ENCODE measurements around the gene ZNF165. TPM values are rescaled to one million over a fixed set of nuclear protein-coding genes. Genes with fewer than 3 reads are reported as not detected.

Gene ZNF165
- total and polyA plus RNA-seq, 2 of the 13 experiments (the other 11 are each of a cell fraction or from before 2014, with no cell fraction given), result 0.58 to 8.6 TPM

GRCh38 chr6:28136585-28137504, 56.5 kb downstream of the ZNF165 start (continued):
- TF ChIP-seq ZKSCAN8 (CRISPR knock-in tag; IDR thresholded peaks at IDR 0.05; ENCODE audit: borderline replicate concordance) (peak; percentile 54; the same call in 1 of the 2 replicates), NKX3-1 (CRISPR knock-in tag; IDR thresholded peaks at IDR 0.05) (peak; percentile 82), PHF8 (CRISPR knock-in tag; IDR thresholded peaks at IDR 0.05) (peak; percentile 91), TCF7L2 (IDR thresholded peaks at IDR 0.05; ENCODE audit: low read depth, low read length) (no peak), HNRNPLL (IDR thresholded peaks at IDR 0.05; ENCODE audit: low read depth, low read length, poor library complexity, severe bottlenecking) (peak; percentile 66), EZH2 (conservative IDR thresholded peaks at IDR 0.05; ENCODE audit: low read depth, low read length) (no peak), KMT2A (CRISPR knock-in tag; IDR thresholded peaks at IDR 0.05) (peak; percentile 100), CBX2 (IDR thresholded peaks at IDR 0.05; ENCODE audit: low read depth, low read length) (no peak), CBX2 (CRISPR knock-in tag; IDR thresholded peaks at IDR 0.05; ENCODE audit: low read depth) (0 out of 2 replicates have a peak, but pooled peaks have one; percentile 55), SNRNP70 (IDR thresholded peaks at IDR 0.05; ENCODE audit: low read depth, low read length) (no peak), SMAD1 (CRISPR knock-in tag; IDR thresholded peaks at IDR 0.05; ENCODE audit: borderline replicate concordance, low read depth) (peak; percentile 98; the same call in 1 of the 2 replicates), ZNF740 (CRISPR knock-in tag; IDR thresholded peaks at IDR 0.05) (peak; percentile 82), NCOA2 (CRISPR knock-in tag; IDR thresholded peaks at IDR 0.05) (peak; percentile 53), HDAC6 (IDR thresholded peaks at IDR 0.05; ENCODE audit: low read depth, low read length) (no peak), MZF1 (CRISPR knock-in tag; IDR thresholded peaks at IDR 0.05; ENCODE audit: borderline replicate concordance) (no peak), ZBTB21 (CRISPR knock-in tag; IDR thresholded peaks at IDR 0.05) (0 out of 2 replicates have a peak, but pooled peaks have one; percentile 33), ZNF552 (CRISPR knock-in tag; IDR thresholded peaks at IDR 0.05; ENCODE audit: borderline replicate concordance) (no peak), THAP7 (CRISPR knock-in tag; IDR thresholded peaks at IDR 0.05) (peak; percentile 90), MAFG (CRISPR knock-in tag; IDR thresholded peaks at IDR 0.05) (no peak), AKAP8 (CRISPR knock-in tag; IDR thresholded peaks at IDR 0.05) (peak; percentile 55; the same call in 1 of the 2 replicates), NCOA1 (CRISPR knock-in tag; IDR thresholded peaks at IDR 0.05) (0 out of 2 replicates have a peak, but pooled peaks have one; percentile 67), MATR3 (CRISPR knock-in tag; IDR thresholded peaks at IDR 0.05) (no peak), BORCS8-MEF2B (CRISPR knock-in tag; IDR thresholded peaks at IDR 0.05) (peak; percentile 87; the same call in 1 of the 2 replicates)
- TF ChIP-seq, protein P1, sequence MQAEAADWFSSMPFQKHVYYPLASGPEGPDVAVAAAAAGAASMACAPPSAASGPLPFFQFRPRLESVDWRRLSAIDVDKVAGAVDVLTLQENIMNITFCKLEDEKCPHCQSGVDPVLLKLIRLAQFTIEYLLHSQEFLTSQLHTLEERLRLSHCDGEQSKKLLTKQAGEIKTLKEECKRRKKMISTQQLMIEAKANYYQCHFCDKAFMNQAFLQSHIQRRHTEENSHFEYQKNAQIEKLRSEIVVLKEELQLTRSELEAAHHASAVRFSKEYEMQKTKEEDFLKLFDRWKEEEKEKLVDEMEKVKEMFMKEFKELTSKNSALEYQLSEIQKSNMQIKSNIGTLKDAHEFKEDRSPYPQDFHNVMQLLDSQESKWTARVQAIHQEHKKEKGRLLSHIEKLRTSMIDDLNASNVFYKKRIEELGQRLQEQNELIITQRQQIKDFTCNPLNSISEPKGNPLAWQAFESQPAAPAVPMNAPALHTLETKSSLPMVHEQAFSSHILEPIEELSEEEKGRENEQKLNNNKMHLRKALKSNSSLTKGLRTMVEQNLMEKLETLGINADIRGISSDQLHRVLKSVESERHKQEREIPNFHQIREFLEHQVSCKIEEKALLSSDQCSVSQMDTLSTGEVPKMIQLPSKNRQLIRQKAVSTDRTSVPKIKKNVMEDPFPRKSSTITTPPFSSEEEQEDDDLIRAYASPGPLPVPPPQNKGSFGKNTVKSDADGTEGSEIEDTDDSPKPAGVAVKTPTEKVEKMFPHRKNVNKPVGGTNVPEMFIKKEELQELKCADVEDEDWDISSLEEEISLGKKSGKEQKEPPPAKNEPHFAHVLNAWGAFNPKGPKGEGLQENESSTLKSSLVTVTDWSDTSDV (CRISPR knock-in tag; IDR thresholded peaks at IDR 0.05), result no peak; the same call in 1 of the 2 replicates
- TF ChIP-seq, protein P2, sequence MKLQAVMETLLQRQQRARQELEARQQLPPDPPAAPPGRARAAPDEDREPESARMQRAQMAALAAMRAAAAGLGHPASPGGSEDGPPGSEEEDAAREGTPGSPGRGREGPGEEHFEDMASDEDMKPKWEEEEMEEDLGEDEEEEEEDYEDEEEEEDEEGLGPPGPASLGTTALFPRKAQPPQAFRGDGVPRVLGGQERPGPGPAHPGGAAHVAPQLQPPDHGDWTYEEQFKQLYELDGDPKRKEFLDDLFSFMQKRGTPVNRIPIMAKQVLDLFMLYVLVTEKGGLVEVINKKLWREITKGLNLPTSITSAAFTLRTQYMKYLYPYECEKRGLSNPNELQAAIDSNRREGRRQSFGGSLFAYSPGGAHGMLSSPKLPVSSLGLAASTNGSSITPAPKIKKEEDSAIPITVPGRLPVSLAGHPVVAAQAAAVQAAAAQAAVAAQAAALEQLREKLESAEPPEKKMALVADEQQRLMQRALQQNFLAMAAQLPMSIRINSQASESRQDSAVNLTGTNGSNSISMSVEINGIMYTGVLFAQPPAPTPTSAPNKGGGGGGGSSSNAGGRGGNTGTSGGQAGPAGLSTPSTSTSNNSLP (IDR thresholded peaks at IDR 0.05; ENCODE audit: low read depth, low read length), result peak; percentile 75

All from HepG2 (cell line).